ENCODE data around the gene TOGARAM2.

The TOGARAM2 gene

GRCh38 chr2:29064346-29064715 lies 83.2 kb downstream of the TOGARAM2 start:
- no peak overlapping the region for H3K9ac ChIP-seq (ENCODE audit: low read length)
- H3K9me3 ChIP-seq (ENCODE audit: control insufficient read depth, low read length): no peaks in the 10 kb centered on the region
- peaks cover 6% of the 10 kb centered on the region for H3K27me3 ChIP-seq (ENCODE audit: control insufficient read depth, insufficient read depth, low read length)
- H3K4me1 ChIP-seq (ENCODE audit: control insufficient read depth, insufficient read depth, low read length): peaks cover 11% of the 10 kb centered on the region
- no peak overlapping the region for H3K4me3 ChIP-seq (ENCODE audit: low read length)
- H3K36me3 ChIP-seq (ENCODE audit: control insufficient read depth, insufficient read depth, low read length): no peaks in the 10 kb centered on the region

GRCh38 chr2:29064746-29065067 lies 83.6 kb downstream of the TOGARAM2 start:
- H3K36me3 ChIP-seq (ENCODE audit: control insufficient read depth, insufficient read depth, low read length): no peaks in the 10 kb centered on the region
- no peak overlapping the region for H3K4me3 ChIP-seq (ENCODE audit: low read length)
- no peak overlapping the region for H3K9ac ChIP-seq (ENCODE audit: low read length)
- H3K4me1 ChIP-seq (ENCODE audit: control insufficient read depth, insufficient read depth, low read length): peaks cover 11% of the 10 kb centered on the region
- H3K27me3 ChIP-seq (ENCODE audit: control insufficient read depth, insufficient read depth, low read length): peaks cover 6% of the 10 kb centered on the region
- H3K9me3 ChIP-seq (ENCODE audit: control insufficient read depth, low read length): no peaks in the 10 kb centered on the region

GRCh38 chr2:29065068-29065811 lies 84.1 kb downstream of the TOGARAM2 start:
- Histone ChIP-seq H3K9me3 (ENCODE audit: control insufficient read depth, low read length) (no peaks in the 10 kb centered on the region), H3K9ac (ENCODE audit: low read length) (no peak overlapping the region), H3K36me3 (ENCODE audit: control insufficient read depth, insufficient read depth, low read length) (no peaks in the 10 kb centered on the region), H3K4me1 (ENCODE audit: control insufficient read depth, insufficient read depth, low read length) (peaks cover 11% of the 10 kb centered on the region), H3K4me3 (ENCODE audit: low read length) (no peak overlapping the region), H3K27me3 (ENCODE audit: control insufficient read depth, insufficient read depth, low read length) (peaks cover 5% of the 10 kb centered on the region)

GRCh38 chr2:29066271-29066860 lies 85.3 kb downstream of the TOGARAM2 start:
- peaks cover 11% of the 10 kb centered on the region for H3K4me1 ChIP-seq (ENCODE audit: control insufficient read depth, insufficient read depth, low read length)
- no peaks in the 10 kb centered on the region for H3K9me3 ChIP-seq (ENCODE audit: control insufficient read depth, low read length)
- no peaks in the 10 kb centered on the region for H3K27me3 ChIP-seq (ENCODE audit: control insufficient read depth, insufficient read depth, low read length)
- H3K9ac ChIP-seq (ENCODE audit: low read length): no peak overlapping the region
- H3K36me3 ChIP-seq (ENCODE audit: control insufficient read depth, insufficient read depth, low read length): no peaks in the 10 kb centered on the region
- H3K4me3 ChIP-seq (ENCODE audit: low read length): no peak overlapping the region

GRCh38 chr2:29066997-29067605 lies 86.0 kb downstream of the TOGARAM2 start:
- Histone ChIP-seq H3K9me3 (ENCODE audit: control insufficient read depth, low read length) (no peaks in the 10 kb centered on the region), H3K36me3 (ENCODE audit: control insufficient read depth, insufficient read depth, low read length) (no peaks in the 10 kb centered on the region), H3K27me3 (ENCODE audit: control insufficient read depth, insufficient read depth, low read length) (no peaks in the 10 kb centered on the region), H3K4me3 (ENCODE audit: low read length) (no peak overlapping the region), H3K4me1 (ENCODE audit: control insufficient read depth, insufficient read depth, low read length) (peaks cover 11% of the 10 kb centered on the region), H3K9ac (ENCODE audit: low read length) (no peak overlapping the region)

GRCh38 chr2:29068513-29068912 lies 87.4 kb downstream of the TOGARAM2 start:
- Histone ChIP-seq H3K4me3 (ENCODE audit: low read length) (no peak overlapping the region), H3K9ac (ENCODE audit: low read length) (no peak overlapping the region), H3K27me3 (ENCODE audit: control insufficient read depth, insufficient read depth, low read length) (no peaks in the 10 kb centered on the region), H3K9me3 (ENCODE audit: control insufficient read depth, low read length) (no peaks in the 10 kb centered on the region), H3K36me3 (ENCODE audit: control insufficient read depth, insufficient read depth, low read length) (no peaks in the 10 kb centered on the region), H3K4me1 (ENCODE audit: control insufficient read depth, insufficient read depth, low read length) (peaks cover 5% of the 10 kb centered on the region)

- no peaks in the 10 kb centered on the region for H3K9me3 ChIP-seq (ENCODE audit: control insufficient read depth, low read length)
- no peaks in the 10 kb centered on the region for H3K36me3 ChIP-seq (ENCODE audit: control insufficient read depth, insufficient read depth, low read length)
- H3K27me3 ChIP-seq (ENCODE audit: control insufficient read depth, insufficient read depth, low read length): no peaks in the 10 kb centered on the region
- no peak overlapping the region for H3K4me3 ChIP-seq (ENCODE audit: low read length)
- no peak overlapping the region for H3K9ac ChIP-seq (ENCODE audit: low read length)
- no peaks in the 10 kb centered on the region for H3K4me1 ChIP-seq (ENCODE audit: control insufficient read depth, insufficient read depth, low read length)
Measured at GRCh38 chr2:29070526-29070925, 89.4 kb downstream of the TOGARAM2 start.

- Histone ChIP-seq H3K4me3 (ENCODE audit: low read length) (no peak overlapping the region), H3K9ac (ENCODE audit: low read length) (no peak overlapping the region), H3K9me3 (ENCODE audit: control insufficient read depth, low read length) (no peaks in the 10 kb centered on the region), H3K36me3 (ENCODE audit: control insufficient read depth, insufficient read depth, low read length) (no peaks in the 10 kb centered on the region), H3K4me1 (ENCODE audit: control insufficient read depth, insufficient read depth, low read length) (no peaks in the 10 kb centered on the region), H3K27me3 (ENCODE audit: control insufficient read depth, insufficient read depth, low read length) (no peaks in the 10 kb centered on the region)
Measured at GRCh38 chr2:29071032-29071975, 90.2 kb downstream of the TOGARAM2 start.

GRCh38 chr2:29072251-29072650 lies 91.2 kb downstream of the TOGARAM2 start:
- H3K4me3 ChIP-seq (ENCODE audit: low read length): no peak overlapping the region
- no peaks in the 10 kb centered on the region for H3K27me3 ChIP-seq (ENCODE audit: control insufficient read depth, insufficient read depth, low read length)
- H3K4me1 ChIP-seq (ENCODE audit: control insufficient read depth, insufficient read depth, low read length): no peaks in the 10 kb centered on the region
- no peak overlapping the region for H3K9ac ChIP-seq (ENCODE audit: low read length)
- H3K36me3 ChIP-seq (ENCODE audit: control insufficient read depth, insufficient read depth, low read length): no peaks in the 10 kb centered on the region
- no peaks in the 10 kb centered on the region for H3K9me3 ChIP-seq (ENCODE audit: control insufficient read depth, low read length)

- H3K9ac ChIP-seq (ENCODE audit: low read length): no peak overlapping the region
- no peaks in the 10 kb centered on the region for H3K27me3 ChIP-seq (ENCODE audit: control insufficient read depth, insufficient read depth, low read length)
- no peaks in the 10 kb centered on the region for H3K36me3 ChIP-seq (ENCODE audit: control insufficient read depth, insufficient read depth, low read length)
- H3K9me3 ChIP-seq (ENCODE audit: control insufficient read depth, low read length): no peaks in the 10 kb centered on the region
- no peak overlapping the region for H3K4me3 ChIP-seq (ENCODE audit: low read length)
- no peaks in the 10 kb centered on the region for H3K4me1 ChIP-seq (ENCODE audit: control insufficient read depth, insufficient read depth, low read length)
Measured at GRCh38 chr2:29072971-29073725, 92.0 kb downstream of the TOGARAM2 start.

GRCh38 chr2:29073933-29074332 lies 92.8 kb downstream of the TOGARAM2 start:
- Histone ChIP-seq H3K27me3 (ENCODE audit: control insufficient read depth, insufficient read depth, low read length) (no peaks in the 10 kb centered on the region), H3K4me1 (ENCODE audit: control insufficient read depth, insufficient read depth, low read length) (no peaks in the 10 kb centered on the region), H3K9ac (ENCODE audit: low read length) (no peak overlapping the region), H3K9me3 (ENCODE audit: control insufficient read depth, low read length) (no peaks in the 10 kb centered on the region), H3K4me3 (ENCODE audit: low read length) (no peak overlapping the region), H3K36me3 (ENCODE audit: control insufficient read depth, insufficient read depth, low read length) (no peaks in the 10 kb centered on the region)

Measured in mucosa of stomach (tissue), 1 donor.